GM12878 (cell line): ENCODE data around the gene MYLIP. TPM values are rescaled to one million over a fixed set of nuclear protein-coding genes. Genes with fewer than 3 reads are reported as not detected.

Source experiments
- ATAC-seq: fragments of 200-7000 bp; cut with Tn5 transposase; 3 replicates; pipeline ENCODE4 v1.9.1; 2020; ENCODE audit warnings: mild to moderate bottlenecking, moderate library complexity
- BruUV-seq: library from RNA; stranded (reverse); fragments of 400-500 nt; replicated peaks from 2 replicates; lab custom pipeline; 2021; lab: Mats Ljungman, UMichigan
- CTCF ChIA-PET: fragments of 300-600 bp; sonication (Branson Sonifier 250); formaldehyde crosslinking; extraction: SDS; loops from one replicate; lab custom pipeline; 2021; ENCODE audit warnings: inconsistent platforms; lab: Yijun Ruan, JAX
- POLR2A ChIA-PET: fragments of 350-600 bp; formaldehyde crosslinking; extraction: SDS; loops from one replicate; lab custom pipeline; 2021; ENCODE audit warnings: inconsistent platforms; lab: Charles Lee
- RAD21 ChIA-PET: fragments of 300-600 bp; sonication (Branson Sonifier 250); formaldehyde crosslinking; loops from one replicate; lab custom pipeline; 2023; ENCODE audit warnings: antibody characterized with exemption; ENCODE audit not compliant: unreplicated experiment; lab: Charles Lee
- SMC1A ChIA-PET: fragments of 300-600 bp; sonication (Branson Sonifier 250); formaldehyde crosslinking; loops from one replicate; lab custom pipeline; 2023; ENCODE audit not compliant: unreplicated experiment, uncharacterized antibody; lab: Charles Lee
- DNase-seq: peaks from one replicate; pipeline ENCODE4 v3.0.0-alpha.2; 2011; ENCODE audit warnings: low read depth, low spot score
- FAIRE-seq: peaks from 3 replicates; lab custom pipeline; 2011; peaks lifted over from hg19 to GRCh38; lab: Jason Lieb, UNC
- H2AFZ ChIP-seq: 2 replicates; pipeline ENCODE4 v1.6.0; 2011; ENCODE audit warnings: low read depth, low read length, control low read depth; ENCODE audit not compliant: control insufficient read depth
- H3K27ac ChIP-seq: 2 replicates; pipeline ENCODE4 v1.5.1; 2011; ENCODE audit warnings: control low read depth; ENCODE audit not compliant: control insufficient read depth, insufficient read depth
- H3K27me3 ChIP-seq, 2 experiments: replicated peaks in 1 of 2; 2 replicates each; pipeline versions ENCODE4 v1.6.0 to v1.6.1; 2011; ENCODE audit warnings: low read length in 1 of 2; ENCODE audit not compliant: control insufficient read depth in 2 of 2, insufficient read depth in 2 of 2
- H3K36me3 ChIP-seq, 2 experiments: 2 replicates each; pipeline ENCODE4 v1.5.1; 2011; ENCODE audit warnings: low read length in 1 of 2; ENCODE audit not compliant: control insufficient read depth in 2 of 2, insufficient read depth in 2 of 2
- H3K4me1 ChIP-seq: 2 replicates; pipeline ENCODE4 v1.6.1; 2011; ENCODE audit warnings: mild to moderate bottlenecking, low read length, moderate library complexity, mixed read lengths; ENCODE audit not compliant: control insufficient read depth, insufficient read depth
- H3K4me2 ChIP-seq: 2 replicates; pipeline ENCODE4 v1.6.0; 2011; ENCODE audit warnings: control low read depth; ENCODE audit not compliant: control insufficient read depth, insufficient read depth
- H3K4me3 ChIP-seq: fragments of 200-600 bp; sonication (generic); 2 replicates; pipeline ENCODE4 v1.5.1; 2016
- H3K79me2 ChIP-seq: 2 replicates; pipeline ENCODE4 v1.6.0; 2011; ENCODE audit warnings: low read length; ENCODE audit not compliant: control insufficient read depth, insufficient read depth
- H3K9ac ChIP-seq: 2 replicates; pipeline ENCODE4 v1.8.0; 2011; ENCODE audit warnings: low read length, control low read depth, mixed read lengths; ENCODE audit not compliant: control insufficient read depth, insufficient read depth
- H3K9me3 ChIP-seq: replicated peaks from 3 replicates; pipeline ENCODE4 v1.5.1; 2011; ENCODE audit warnings: mild to moderate bottlenecking, low read length; ENCODE audit not compliant: control insufficient read depth, insufficient read depth
- H4K20me1 ChIP-seq: 2 replicates; pipeline ENCODE4 v1.6.0; 2011; ENCODE audit not compliant: control insufficient read depth, insufficient read depth
- HCFC1 ChIP-seq: fragments of 150-350 bp; IDR thresholded peaks from 2 replicates; pipeline ENCODE4 v1.6.1; 2014; ENCODE audit warnings: low read length
- KLF5 ChIP-seq: fragments of 450-650 bp; IDR thresholded peaks from 2 replicates; pipeline ENCODE4 v1.6.1; 2014; ENCODE audit warnings: mild to moderate bottlenecking; ENCODE audit not compliant: partially characterized antibody
- NFYA ChIP-seq: IDR thresholded peaks from 2 replicates; pipeline ENCODE4 v1.6.1; 2011; ENCODE audit warnings: low read depth, mild to moderate bottlenecking, low read length, improper control_type of control experiment, borderline replicate concordance
- RUNX3 ChIP-seq: IDR thresholded peaks from 2 replicates; pipeline ENCODE4 v1.6.1; 2012; ENCODE audit warnings: low read length, inconsistent platforms
- SMARCA5 ChIP-seq: fragments of 450-650 bp; IDR thresholded peaks from 2 replicates; pipeline ENCODE4 v1.6.1; 2017; ENCODE audit warnings: mild to moderate bottlenecking
- TCF12 ChIP-seq: IDR thresholded peaks from 2 replicates; pipeline ENCODE4 v1.6.1; 2011; ENCODE audit warnings: low read depth, mild to moderate bottlenecking, low read length
- WGBS: methylation state at CpG from one replicate; pipeline ENCODE4 v1.1.6; 2016; ENCODE audit warnings: low lambda C conversion rate; ENCODE audit not compliant: insufficient replicate concordance, insufficient coverage; ENCODE audit errors: missing lambda C conversion rate; 5-methylcytosine and 5-hydroxymethylcytosine counted together
- in situ Hi-C: fragments of 300-500 bp; cut with MboI; formaldehyde crosslinking; loops from 9 replicates; pipeline ENCODE4 v1.14.3; 2018; ENCODE audit warnings: mixed read lengths
- intact Hi-C: fragments of 100-400 bp; cut with micrococcal nuclease; formaldehyde crosslinking; loops from one replicate; pipeline ENCODE4 v1.14.2; 2022; ENCODE audit not compliant: unreplicated experiment
- polyA plus RNA-seq, 11 experiments: library from polyadenylated mRNA; depleted of rRNA in 4 of 11; unstranded in 6 of 11; stranded (reverse) in 5 of 11; fragments of >200 nt; fragmentation: Nextera tagmentation in 4 of 11; fragmentation: Illumina TruSeq in 1 of 11; extraction: Ambion mirVana in 4 of 11; extraction: Trizol in 1 of 11; gene quantifications; 1 replicate in 1 of 11; 2 replicates in 10 of 11; pipeline versions ENCODE4 v1.2.1 to v1.2.3, GENCODE V29; 2011 to 2016; ENCODE audit warnings: inconsistent platforms in 2 of 11, missing spikeins in 2 of 11, low read depth in 1 of 11
- total RNA-seq, 4 experiments: library from RNA; depleted of rRNA in 3 of 4; stranded (reverse); fragments of >200 nt in 3 of 4; fragmentation: Illumina TruSeq in 1 of 4; extraction: Trizol in 1 of 4; gene quantifications; 2 replicates each; pipeline versions ENCODE4 v1.2.1 to v1.2.3, GENCODE V29; 2013 to 2021

The MYLIP gene
- total and polyA plus RNA-seq, 10 of the 15 experiments (the other 5 are each of a cell fraction or from before 2014, with no cell fraction given): 5.3 to 123 (median 12.5) TPM

DNA sequence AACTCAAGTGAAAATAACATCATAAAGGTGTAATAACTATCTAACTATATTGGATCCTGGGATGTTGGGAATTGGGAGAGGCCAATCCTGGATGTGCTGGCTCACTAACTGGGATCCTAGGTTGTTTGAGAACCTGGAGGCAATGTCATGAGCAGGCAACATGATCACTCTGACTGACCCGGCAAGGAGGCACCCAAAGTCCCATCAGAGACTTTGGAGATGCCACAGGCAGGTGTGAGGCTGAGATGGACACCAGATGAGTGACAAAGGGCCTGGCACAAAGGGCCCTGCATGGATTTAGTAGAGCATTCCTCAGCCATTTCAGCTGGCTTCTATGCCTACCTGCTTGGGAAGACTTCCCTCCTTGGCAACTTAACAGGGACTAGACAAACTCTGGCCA lies 38.4 kb upstream of the MYLIP start:
- Histone ChIP-seq H3K4me1 (no peaks in the 10 kb centered on the region), H3K9me3 (no peaks in the 10 kb centered on the region), H3K79me2 (no peaks in the 10 kb centered on the region), H3K4me2 (no peak overlapping the region), H3K27ac (no peak overlapping the region), H3K9ac (no peak overlapping the region), H3K27me3 (no peaks in the 10 kb centered on the region), H3K4me3 (no peak overlapping the region), H4K20me1 (no peaks in the 10 kb centered on the region), H2AFZ (no peak overlapping the region), H3K36me3 (no peaks in the 10 kb centered on the region)
- ATAC-seq: no peak
- ChIA-PET POLR2A (no interaction called here), CTCF (no interaction called here), SMC1A (interaction anchor here (1.1 to 1.6 kb wide), 5 partner anchors 7 to 38 kb away, joined by 3 to 5 read pairs (median 5); partner anchors contain the start of gene MYLIP), RAD21 (no interaction called here)
- in situ Hi-C loops (no loop called here), intact Hi-C loops (no loop called here)
- no peak for DNase-seq
- 94% methylated on average over 1 of the region's 1 CpG for WGBS
- TF ChIP-seq RUNX3: no peak
- TF ChIP-seq SMARCA5: no peak
- no peak for TF ChIP-seq NFYA
- TF ChIP-seq HCFC1: no peak
- no peak for TF ChIP-seq KLF5
- BruUV-seq: no TSS peak
- FAIRE-seq: no peak

DNA sequence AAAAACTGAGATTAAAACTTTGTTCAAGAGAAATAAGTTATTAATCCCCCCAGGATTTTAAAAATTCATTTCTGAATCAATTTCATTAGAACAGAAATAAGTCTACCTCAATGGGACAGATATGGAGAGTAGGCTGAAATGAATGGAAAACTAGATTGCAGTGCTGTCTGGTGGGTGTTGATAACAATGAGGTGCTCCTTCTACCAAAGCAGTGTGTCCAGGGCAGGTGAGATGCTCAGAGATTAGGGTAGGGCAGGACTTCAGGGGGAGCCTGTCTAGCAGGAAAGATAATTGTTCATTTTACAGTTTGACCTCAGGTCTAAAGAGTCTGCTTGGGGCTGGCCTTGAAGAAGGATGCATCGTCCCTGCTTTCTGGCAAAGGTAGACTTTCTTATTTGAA lies 38.0 kb upstream of the MYLIP start:
- intact Hi-C loops: no loop called here
- Histone ChIP-seq H3K4me3 (no peak overlapping the region), H3K9ac (no peak overlapping the region), H3K27me3 (no peaks in the 10 kb centered on the region), H2AFZ (no peak overlapping the region), H3K9me3 (no peaks in the 10 kb centered on the region), H3K4me1 (no peaks in the 10 kb centered on the region), H4K20me1 (no peaks in the 10 kb centered on the region), H3K4me2 (no peak overlapping the region), H3K36me3 (no peaks in the 10 kb centered on the region)
- RAD21 ChIA-PET: no interaction called here
- POLR2A ChIA-PET: no interaction called here
- DNase-seq: no peak
- CTCF ChIA-PET: no interaction called here
- no peak for ATAC-seq
- BruUV-seq: no TSS peak
- SMC1A ChIA-PET: no interaction called here
- WGBS: 0% methylated on average over 1 of the region's 1 CpG
- FAIRE-seq: no peak
- TF ChIP-seq TCF12: no peak
- TF ChIP-seq, all 136 proteins: peak for 0
- Histone ChIP-seq H3K27ac (no peak overlapping the region), H3K79me2 (no peaks in the 10 kb centered on the region)
- in situ Hi-C loops: no loop called here
